Activated naive CD4-positive, alpha-beta T cell treated with anti-CD3 and anti-CD28 coated beads, Interleukin-2, amount 10 ng/mL, durations not matched to agents 7 days and 5 days (primary cell): ENCODE results near the gene CNN2.

ENCODE experiments used
- CTCF ChIA-PET: fragments of 350-600 bp; sonication (Branson Sonifier 250); formaldehyde crosslinking; loops from one replicate; lab custom pipeline; 2021; ENCODE audit warnings: antibody characterized with exemption; lab: Charles Lee
- DNase-seq: peaks from one replicate; pipeline ENCODE4 v3.0.0-alpha.2; 2020
- H3K27ac Mint-ChIP-seq: one replicate; pipeline ENCODE4 v1.8.0; 2021; ENCODE audit warnings: mild to moderate bottlenecking, moderate library complexity, mixed read lengths
- H3K27me3 Mint-ChIP-seq: one replicate; pipeline ENCODE4 v1.8.0; 2021; ENCODE audit warnings: mild to moderate bottlenecking, mixed read lengths
- H3K36me3 Mint-ChIP-seq: one replicate; pipeline ENCODE4 v1.8.0; 2021; ENCODE audit warnings: mixed read lengths
- H3K4me1 Mint-ChIP-seq: one replicate; pipeline ENCODE4 v1.8.0; 2021; ENCODE audit warnings: mixed read lengths
- H3K4me3 Mint-ChIP-seq: one replicate; pipeline ENCODE4 v1.8.0; 2021; ENCODE audit warnings: mild to moderate bottlenecking, moderate library complexity, mixed read lengths
- H3K9me3 Mint-ChIP-seq: one replicate; pipeline ENCODE4 v1.8.0; 2021; ENCODE audit warnings: mixed read lengths

Gene CNN2

DNA sequence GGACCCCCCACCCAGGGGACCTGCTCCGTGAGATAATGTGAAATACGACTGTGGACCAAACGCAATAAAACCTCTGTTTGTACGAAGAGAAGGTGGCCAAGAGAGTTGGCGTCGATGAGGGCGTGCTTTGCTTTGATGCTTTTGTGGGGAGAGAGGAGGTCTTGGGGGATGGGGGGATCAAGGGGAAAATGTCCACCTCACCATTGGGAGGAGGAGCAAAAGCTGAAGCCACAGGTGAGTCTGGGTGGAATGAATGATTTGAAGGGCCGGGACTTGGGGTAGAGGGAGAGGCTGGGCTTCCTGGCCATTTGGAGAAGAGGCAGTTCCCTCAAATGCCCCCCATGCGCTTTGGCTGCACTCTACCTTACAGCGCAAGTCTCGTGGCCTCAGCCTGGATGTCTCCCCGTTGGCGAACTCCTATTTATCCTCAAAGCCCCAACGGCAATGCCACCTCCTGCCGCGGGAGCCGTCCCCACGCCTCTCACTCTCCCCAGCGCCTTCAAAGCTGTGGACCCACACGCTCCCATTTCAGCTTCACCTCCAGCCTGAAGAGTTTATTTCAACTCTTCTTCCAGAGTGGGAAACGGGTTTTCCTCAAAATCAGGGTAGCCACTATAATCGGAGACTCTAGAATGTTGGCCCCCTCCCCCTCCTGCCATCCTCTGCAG is 12.7 kb downstream of the CNN2 start:
- CTCF ChIA-PET = interaction anchor here (1.3 to 2.3 kb wide), 3 partner anchors 10 to 205 kb away, joined by 3 to 6 read pairs (median 4); no protein-coding TSS in a partner anchor
- no peak for DNase-seq
- Mint-ChIP-seq H3K4me1 (peaks cover 66% of the 10 kb centered on the region), H3K36me3 (peaks cover 42% of the 10 kb centered on the region), H3K27me3 (peaks cover 5% of the 10 kb centered on the region), H3K27ac (peak overlapping the region; percentile 92), H3K4me3 (peak overlapping the region; percentile 100), H3K9me3 (no peaks in the 10 kb centered on the region)

- Mint-ChIP-seq H3K4me1 (peaks cover 66% of the 10 kb centered on the region), H3K27me3 (peaks cover 5% of the 10 kb centered on the region), H3K27ac (peak within 1 kb of the TSS; percentile 92), H3K9me3 (no peaks in the 10 kb centered on the region), H3K4me3 (peak within 1 kb of the TSS; percentile 100), H3K36me3 (peaks cover 49% of the 10 kb centered on the region)
- CTCF ChIA-PET = interaction anchor here (1.3 to 2.3 kb wide), 4 partner anchors 11 to 205 kb away, joined by 3 to 6 read pairs (median 5); partner anchors contain the start of gene ARHGAP45
- DNase-seq = peak; percentile 100
Observed at GRCh38 chr19:1039646-1040475, 13.5 kb downstream of the CNN2 start, which contains the start of gene ABCA7. ABCA7 (plus strand) TSS chr19:1040107; CDS start chr19:1041362, 1,255 bp downstream.

GRCh38 chr19:1040476-1041271 is 14.3 kb downstream of the CNN2 start:
- Mint-ChIP-seq H3K9me3 (peaks cover 2% of the 10 kb centered on the region), H3K4me1 (peaks cover 63% of the 10 kb centered on the region), H3K36me3 (peaks cover 48% of the 10 kb centered on the region), H3K27me3 (peaks cover 5% of the 10 kb centered on the region), H3K4me3 (peak overlapping the region; percentile 100), H3K27ac (peak overlapping the region; percentile 92)
- CTCF ChIA-PET = interaction anchor here (0.9 to 2.3 kb wide), 6 partner anchors 12 to 204 kb away, joined by 3 to 6 read pairs (median 4); partner anchors contain the start of gene ARHGAP45
- DNase-seq = peak; percentile 96

DNA sequence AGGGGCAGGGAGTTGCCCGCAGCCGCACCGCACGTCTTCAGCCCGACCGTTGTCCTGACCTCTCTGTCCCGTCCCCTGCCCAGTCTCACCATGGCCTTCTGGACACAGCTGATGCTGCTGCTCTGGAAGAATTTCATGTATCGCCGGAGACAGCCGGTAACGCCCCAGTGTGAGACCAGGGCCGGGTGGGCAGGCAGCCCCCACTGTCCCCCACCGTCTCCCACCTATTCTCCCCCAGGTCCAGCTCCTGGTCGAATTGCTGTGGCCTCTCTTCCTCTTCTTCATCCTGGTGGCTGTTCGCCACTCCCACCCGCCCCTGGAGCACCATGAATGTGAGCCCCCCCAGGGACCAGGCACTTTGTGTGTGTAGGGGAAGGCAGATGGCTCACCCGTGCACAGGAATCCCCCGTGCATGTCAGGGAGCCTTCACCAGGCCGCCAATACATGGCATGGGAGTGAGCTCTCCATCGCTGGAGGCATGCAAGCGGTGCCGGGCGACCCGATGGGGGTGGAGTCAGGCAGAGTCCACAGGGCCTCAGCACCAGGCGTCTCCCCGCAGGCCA is 14.9 kb downstream of the CNN2 start:
- CTCF ChIA-PET = interaction anchor here (0.9 to 1.3 kb wide), 3 partner anchors 16 to 26 kb away, joined by 3 to 6 read pairs (median 4); partner anchors contain the start of gene ARHGAP45
- Mint-ChIP-seq H3K27me3 (peaks cover 5% of the 10 kb centered on the region), H3K36me3 (peaks cover 46% of the 10 kb centered on the region), H3K9me3 (peaks cover 2% of the 10 kb centered on the region), H3K4me1 (peaks cover 56% of the 10 kb centered on the region), H3K4me3 (peak overlapping the region; percentile 100), H3K27ac (peak overlapping the region; percentile 92)
- no peak for DNase-seq

- CTCF ChIA-PET = interaction anchor here (0.7 to 1.3 kb wide), 2 partner anchors 11 to 15 kb away, joined by 3 read pairs; no protein-coding TSS in a partner anchor
- peaks cover 5% of the 10 kb centered on the region for H3K27me3 Mint-ChIP-seq
- peaks cover 2% of the 10 kb centered on the region for H3K9me3 Mint-ChIP-seq
- H3K4me1 Mint-ChIP-seq = peaks cover 53% of the 10 kb centered on the region
- H3K36me3 Mint-ChIP-seq = peaks cover 45% of the 10 kb centered on the region
- no peak overlapping the region for H3K27ac Mint-ChIP-seq
- no peak overlapping the region for H3K4me3 Mint-ChIP-seq
- no peak for DNase-seq
Observed at GRCh38 chr19:1041835-1042685, 15.7 kb downstream of the CNN2 start.

DNA sequence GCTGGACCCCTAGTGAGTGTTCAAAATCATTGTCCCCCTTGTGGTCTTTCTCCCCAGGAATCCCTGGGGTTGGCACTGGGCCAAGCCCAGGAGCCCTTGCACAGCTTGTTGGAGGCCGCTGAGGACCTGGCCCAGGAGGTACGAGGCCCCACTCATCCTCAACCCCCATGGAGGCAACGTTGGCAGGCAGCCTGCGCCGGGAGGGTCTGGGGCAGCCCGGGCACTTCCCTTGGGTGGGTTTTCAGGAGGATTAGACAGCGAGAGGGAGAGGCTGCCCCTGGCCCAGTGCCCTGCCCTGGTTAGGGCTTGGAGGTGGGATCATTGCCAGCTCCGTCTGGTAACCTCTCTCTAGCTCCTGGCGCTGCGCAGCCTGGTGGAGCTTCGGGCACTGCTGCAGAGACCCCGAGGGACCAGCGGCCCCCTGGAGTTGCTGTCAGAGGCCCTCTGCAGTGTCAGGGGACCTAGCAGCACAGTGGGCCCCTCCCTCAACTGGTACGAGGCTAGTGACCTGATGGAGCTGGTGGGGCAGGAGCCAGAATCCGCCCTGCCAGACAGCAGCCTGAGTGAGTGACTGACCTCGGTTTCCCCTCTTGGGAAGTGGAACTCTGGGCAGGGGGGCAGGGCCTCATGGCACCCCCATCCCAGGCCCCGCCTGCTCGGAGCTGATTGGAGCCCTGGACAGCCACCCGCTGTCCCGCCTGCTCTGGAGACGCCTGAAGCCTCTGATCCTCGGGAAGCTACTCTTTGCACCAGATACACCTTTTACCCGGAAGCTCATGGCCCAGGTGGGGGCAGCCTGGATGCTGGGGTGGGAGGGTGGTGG is 16.5 kb downstream of the CNN2 start:
- Mint-ChIP-seq H3K36me3 (peaks cover 40% of the 10 kb centered on the region), H3K27ac (no peak overlapping the region), H3K27me3 (peaks cover 5% of the 10 kb centered on the region), H3K9me3 (peaks cover 2% of the 10 kb centered on the region), H3K4me1 (peaks cover 46% of the 10 kb centered on the region), H3K4me3 (no peak overlapping the region)
- no peak for DNase-seq
- CTCF ChIA-PET = interaction anchor here (0.6 to 0.7 kb wide), 2 partner anchors 10 to 394 kb away, joined by 3 read pairs; no protein-coding TSS in a partner anchor

DNA sequence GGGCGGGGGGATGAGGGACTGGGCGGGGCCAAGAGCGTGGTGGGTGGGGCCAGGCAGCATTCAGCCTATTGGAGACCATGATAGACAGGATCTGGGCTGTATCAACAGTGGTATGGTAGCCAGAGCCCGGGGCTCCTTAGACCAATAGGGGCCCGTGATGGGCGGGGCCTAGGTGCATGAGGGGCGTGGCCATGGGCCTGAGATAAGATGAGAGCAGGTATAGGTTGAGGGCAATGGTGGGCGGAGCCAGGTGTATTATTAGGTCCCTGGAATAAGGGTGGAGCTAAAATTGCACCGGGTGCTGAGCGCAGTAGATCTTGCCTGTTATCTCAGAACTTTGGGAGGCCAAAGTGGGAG is 18.8 kb downstream of the CNN2 start:
- CTCF ChIA-PET = no interaction called here
- H3K4me1 Mint-ChIP-seq = peaks cover 24% of the 10 kb centered on the region
- H3K4me3 Mint-ChIP-seq = no peak overlapping the region
- peaks cover 25% of the 10 kb centered on the region for H3K36me3 Mint-ChIP-seq
- H3K27me3 Mint-ChIP-seq = no peaks in the 10 kb centered on the region
- peak; percentile 76 for DNase-seq
- H3K9me3 Mint-ChIP-seq = peaks cover 2% of the 10 kb centered on the region
- H3K27ac Mint-ChIP-seq = no peak overlapping the region

DNA sequence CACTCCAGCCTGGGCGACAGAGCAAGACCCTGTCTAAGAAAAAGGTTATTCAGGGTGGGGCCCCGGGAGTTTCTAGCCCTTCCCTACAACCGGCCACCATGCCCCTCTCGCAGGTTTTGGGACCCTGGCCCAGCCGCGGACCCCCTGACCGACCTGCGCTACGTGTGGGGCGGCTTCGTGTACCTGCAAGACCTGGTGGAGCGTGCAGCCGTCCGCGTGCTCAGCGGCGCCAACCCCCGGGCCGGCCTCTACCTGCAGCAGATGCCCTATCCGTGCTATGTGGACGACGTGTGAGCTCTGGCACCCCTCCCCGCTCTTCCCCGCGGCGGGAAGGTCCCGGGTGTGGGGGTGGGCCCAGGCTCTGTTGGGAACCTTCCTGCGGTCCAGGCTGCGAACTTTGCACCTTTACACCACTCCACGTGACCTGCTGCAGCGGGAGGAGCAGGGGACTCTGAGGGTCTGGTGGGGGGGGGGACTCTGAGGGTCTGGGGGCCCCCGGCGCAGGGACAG is 19.8 kb downstream of the CNN2 start:
- H3K27me3 Mint-ChIP-seq = no peaks in the 10 kb centered on the region
- peaks cover 18% of the 10 kb centered on the region for H3K4me1 Mint-ChIP-seq
- H3K4me3 Mint-ChIP-seq = no peak overlapping the region
- DNase-seq = no peak
- CTCF ChIA-PET = no interaction called here
- no peak overlapping the region for H3K27ac Mint-ChIP-seq
- peaks cover 25% of the 10 kb centered on the region for H3K36me3 Mint-ChIP-seq
- peaks cover 2% of the 10 kb centered on the region for H3K9me3 Mint-ChIP-seq

DNA sequence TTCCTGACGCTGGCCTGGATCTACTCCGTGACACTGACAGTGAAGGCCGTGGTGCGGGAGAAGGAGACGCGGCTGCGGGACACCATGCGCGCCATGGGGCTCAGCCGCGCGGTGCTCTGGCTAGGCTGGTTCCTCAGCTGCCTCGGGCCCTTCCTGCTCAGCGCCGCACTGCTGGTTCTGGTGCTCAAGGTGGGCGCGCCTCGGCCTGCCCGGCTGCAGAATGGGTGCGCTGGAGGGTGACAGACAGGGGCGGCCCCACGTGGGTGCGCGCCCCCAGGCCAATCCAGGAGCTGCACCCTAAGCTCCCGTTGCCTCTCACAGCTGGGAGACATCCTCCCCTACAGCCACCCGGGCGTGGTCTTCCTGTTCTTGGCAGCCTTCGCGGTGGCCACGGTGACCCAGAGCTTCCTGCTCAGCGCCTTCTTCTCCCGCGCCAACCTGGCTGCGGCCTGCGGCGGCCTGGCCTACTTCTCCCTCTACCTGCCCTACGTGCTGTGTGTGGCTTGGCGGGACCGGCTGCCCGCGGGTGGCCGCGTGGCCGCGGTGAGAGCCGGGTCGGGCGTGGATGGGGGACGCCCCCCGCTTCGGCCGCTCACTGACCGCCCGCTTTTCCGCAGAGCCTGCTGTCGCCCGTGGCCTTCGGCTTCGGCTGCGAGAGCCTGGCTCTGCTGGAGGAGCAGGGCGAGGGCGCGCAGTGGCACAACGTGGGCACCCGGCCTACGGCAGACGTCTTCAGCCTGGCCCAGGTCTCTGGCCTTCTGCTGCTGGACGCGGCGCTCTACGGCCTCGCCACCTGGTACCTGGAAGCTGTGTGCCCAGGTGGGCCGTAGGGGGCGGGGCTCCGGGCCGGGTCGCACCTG is 20.7 kb downstream of the CNN2 start:
- no peaks in the 10 kb centered on the region for H3K27me3 Mint-ChIP-seq
- no peak overlapping the region for H3K4me3 Mint-ChIP-seq
- peak; percentile 56 for DNase-seq
- peaks cover 29% of the 10 kb centered on the region for H3K36me3 Mint-ChIP-seq
- peaks cover 2% of the 10 kb centered on the region for H3K9me3 Mint-ChIP-seq
- CTCF ChIA-PET = interaction anchor here (1.0 kb wide), 1 partner anchor 13 kb away, joined by 3 read pairs; no protein-coding TSS in a partner anchor
- peak overlapping the region; percentile 37 for H3K27ac Mint-ChIP-seq
- peaks cover 18% of the 10 kb centered on the region for H3K4me1 Mint-ChIP-seq

DNA sequence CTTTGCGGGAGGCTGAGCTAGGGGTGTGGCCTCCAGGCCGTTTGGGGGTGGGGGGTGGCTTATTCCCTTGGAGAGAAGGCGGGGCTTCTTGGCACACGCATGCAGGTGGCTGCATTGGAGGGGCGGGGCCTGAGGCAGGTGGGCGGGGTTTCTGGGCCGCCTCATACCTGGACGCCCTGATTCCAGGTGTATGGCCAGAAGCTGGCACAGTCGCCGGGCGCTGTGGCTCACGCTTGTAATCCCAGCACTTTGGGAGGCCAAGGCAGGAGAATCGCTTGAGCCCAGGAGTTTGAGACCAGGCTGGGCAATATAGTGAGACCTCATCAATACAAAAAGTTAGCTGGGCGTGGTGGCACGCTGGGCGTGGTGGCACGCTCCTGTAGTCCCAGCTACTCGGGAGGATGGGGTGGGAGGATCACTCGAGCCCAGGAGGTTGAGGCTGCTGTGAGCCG is 21.3 kb downstream of the CNN2 start:
- Mint-ChIP-seq H3K27ac (no peak overlapping the region), H3K4me1 (peaks cover 16% of the 10 kb centered on the region), H3K4me3 (no peak overlapping the region), H3K9me3 (peaks cover 2% of the 10 kb centered on the region), H3K36me3 (peaks cover 26% of the 10 kb centered on the region), H3K27me3 (no peaks in the 10 kb centered on the region)
- CTCF ChIA-PET = interaction anchor here (1.0 kb wide), 1 partner anchor 13 kb away, joined by 3 read pairs; no protein-coding TSS in a partner anchor
- peak; percentile 28 for DNase-seq

DNA sequence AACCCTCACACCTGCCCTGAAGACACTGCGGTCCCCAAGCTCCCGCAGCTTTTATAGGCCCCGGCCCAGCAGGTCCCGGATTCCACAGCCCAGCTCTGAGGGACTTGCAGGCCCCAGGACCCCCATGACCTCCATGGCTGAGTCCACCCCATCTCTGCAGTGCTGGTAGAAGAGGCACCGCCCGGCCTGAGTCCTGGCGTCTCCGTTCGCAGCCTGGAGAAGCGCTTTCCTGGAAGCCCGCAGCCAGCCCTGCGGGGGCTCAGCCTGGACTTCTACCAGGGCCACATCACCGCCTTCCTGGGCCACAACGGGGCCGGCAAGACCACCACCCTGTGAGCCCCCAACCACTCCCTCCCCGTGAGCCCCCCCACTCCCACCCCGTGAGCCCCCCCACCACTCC is 22.7 kb downstream of the CNN2 start:
- no peak overlapping the region for H3K4me3 Mint-ChIP-seq
- no peaks in the 10 kb centered on the region for H3K27me3 Mint-ChIP-seq
- CTCF ChIA-PET = interaction anchor here (0.6 to 1.1 kb wide), 2 partner anchors 17 to 295 kb away, joined by 3 read pairs; no protein-coding TSS in a partner anchor
- peaks cover 33% of the 10 kb centered on the region for H3K36me3 Mint-ChIP-seq
- H3K27ac Mint-ChIP-seq = no peak overlapping the region
- DNase-seq = no peak
- H3K4me1 Mint-ChIP-seq = peaks cover 20% of the 10 kb centered on the region
- H3K9me3 Mint-ChIP-seq = peaks cover 2% of the 10 kb centered on the region
